ENCODE data around the gene NUDT16L1. TPM values are rescaled to one million over a fixed set of nuclear protein-coding genes. Genes with fewer than 3 reads are reported as not detected.

NUDT16L1 gene
- 26.8 TPM for total RNA-seq (2013)
- polyA plus RNA-seq (10 to 100 TPM; 40.0 to 62.7 (median 41.1) TPM), polyA minus RNA-seq (22.4 and 27.4 TPM in 2 replicates), total RNA-seq (2.2 to 11.5 (median 9.7) reads per million in 11 experiments)

GRCh38 chr16:4693296-4693955 is at the start of gene NUDT16L1:
NUDT16L1 (plus strand) TSS chr16:4693562; CDS start chr16:4693727, 165 bp downstream.
- peak within 1 kb of the TSS; percentile 67 to 97 (median 83) for H3K4me3 ChIP-seq (replicated peaks in 1 of 3; ENCODE audit: low read depth in 2 of 3, low read length in 3 of 3)
- H3K27me3 ChIP-seq (ENCODE audit: control insufficient read depth in 2 of 2, insufficient read depth in 2 of 2, low read length in 2 of 2): no peaks in the 10 kb centered on the region
- H3K27ac ChIP-seq (ENCODE audit: low read depth in 1 of 2, low read length in 2 of 2): peak within 1 kb of the TSS; percentile 61 to 88
- TF ChIP-seq, protein P1, sequence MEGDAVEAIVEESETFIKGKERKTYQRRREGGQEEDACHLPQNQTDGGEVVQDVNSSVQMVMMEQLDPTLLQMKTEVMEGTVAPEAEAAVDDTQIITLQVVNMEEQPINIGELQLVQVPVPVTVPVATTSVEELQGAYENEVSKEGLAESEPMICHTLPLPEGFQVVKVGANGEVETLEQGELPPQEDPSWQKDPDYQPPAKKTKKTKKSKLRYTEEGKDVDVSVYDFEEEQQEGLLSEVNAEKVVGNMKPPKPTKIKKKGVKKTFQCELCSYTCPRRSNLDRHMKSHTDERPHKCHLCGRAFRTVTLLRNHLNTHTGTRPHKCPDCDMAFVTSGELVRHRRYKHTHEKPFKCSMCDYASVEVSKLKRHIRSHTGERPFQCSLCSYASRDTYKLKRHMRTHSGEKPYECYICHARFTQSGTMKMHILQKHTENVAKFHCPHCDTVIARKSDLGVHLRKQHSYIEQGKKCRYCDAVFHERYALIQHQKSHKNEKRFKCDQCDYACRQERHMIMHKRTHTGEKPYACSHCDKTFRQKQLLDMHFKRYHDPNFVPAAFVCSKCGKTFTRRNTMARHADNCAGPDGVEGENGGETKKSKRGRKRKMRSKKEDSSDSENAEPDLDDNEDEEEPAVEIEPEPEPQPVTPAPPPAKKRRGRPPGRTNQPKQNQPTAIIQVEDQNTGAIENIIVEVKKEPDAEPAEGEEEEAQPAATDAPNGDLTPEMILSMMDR (IDR thresholded peaks at IDR 0.05): peak; percentile 27
- Mint-ChIP-seq H3K9me3 (no peaks in the 10 kb centered on the region), H3K27me3 (ENCODE audit: low read depth in 3 of 3) (peaks cover 0 to 1% (median 0%) of the 10 kb centered on the region in 3 donors), H3K4me3 (peak within 1 kb of the TSS; percentile 80 to 86), H3K27ac (peak within 1 kb of the TSS; percentile 78 to 91 (median 88)), H3K36me3 (peaks cover 19 to 50% of the 10 kb centered on the region in 2 donors), H3K4me1 (peaks cover 45% of the 10 kb centered on the region)
- H3K36me3 ChIP-seq (replicated peaks in 1 of 2; ENCODE audit: control insufficient read depth in 1 of 2, insufficient read depth in 2 of 2, low read length in 2 of 2): peaks cover 45 to 46% of the 10 kb centered on the region in 2 donors
- H3K4me2 ChIP-seq (replicated peaks; ENCODE audit: extremely low read depth, low read length, poor library complexity, severe bottlenecking): peak within 1 kb of the TSS; percentile 97
- H3K79me2 ChIP-seq (ENCODE audit: insufficient read depth, low read length): peaks cover 35% of the 10 kb centered on the region
- peaks cover 50 to 63% of the 10 kb centered on the region in 2 donors for H3K4me1 ChIP-seq (ENCODE audit: control insufficient read depth in 1 of 2, insufficient read depth in 2 of 2, low read length in 2 of 2)
- peak within 1 kb of the TSS; percentile 88 for H2AFZ ChIP-seq (ENCODE audit: insufficient read depth, low read depth, low read length, poor library complexity, severe bottlenecking)
- H3K9ac ChIP-seq (ENCODE audit: insufficient read depth, low read length, poor library complexity, severe bottlenecking): peak within 1 kb of the TSS; percentile 90
- H3K9me3 ChIP-seq (replicated peaks in 1 of 2; ENCODE audit: control insufficient read depth in 1 of 2, insufficient read depth in 1 of 2, low read length in 2 of 2): no peaks in the 10 kb centered on the region
- under 1% methylated on average over 91 of the region's 91 CpGs for WGBS (ENCODE audit: insufficient coverage)
- H4K20me1 ChIP-seq (ENCODE audit: insufficient read depth, low read length): peaks cover 34% of the 10 kb centered on the region
- DNase-seq: peak; percentile 92 to 94 (median 94)
- intact Hi-C loops (cut with micrococcal nuclease): loop anchor here (2.0 to 5.0 kb wide), 2 partner anchors 41 to 66 kb away; partner anchors contain the start of genes ANKS3 (in 1 of the 2) and DNAAF8 (in 1 of the 2)

- Mint-ChIP-seq H3K27me3 (ENCODE audit: low read depth in 3 of 3) (no peaks in the 10 kb centered on the region), H3K36me3 (peaks cover 34 to 67% of the 10 kb centered on the region in 2 donors), H3K27ac (peak overlapping the region in 2 of 7 donors; percentile 21 to 66), H3K4me1 (peaks cover 12% of the 10 kb centered on the region), H3K4me3 (no peak overlapping the region), H3K9me3 (no peaks in the 10 kb centered on the region)
- Histone ChIP-seq H4K20me1 (ENCODE audit: insufficient read depth, low read length) (peaks cover 100% of the 10 kb centered on the region), H3K27ac (ENCODE audit: low read depth in 1 of 2, low read length in 2 of 2) (peak overlapping the region in 1 of 2 donors; percentile 14), H3K4me2 (replicated peaks; ENCODE audit: extremely low read depth, low read length, poor library complexity, severe bottlenecking) (no peak overlapping the region), H3K36me3 (replicated peaks in 1 of 2; ENCODE audit: control insufficient read depth in 1 of 2, insufficient read depth in 2 of 2, low read length in 2 of 2) (peaks cover 27 to 62% of the 10 kb centered on the region in 2 donors), H3K79me2 (ENCODE audit: insufficient read depth, low read length) (peaks cover 87% of the 10 kb centered on the region), H3K4me3 (replicated peaks in 1 of 3; ENCODE audit: low read depth in 2 of 3, low read length in 3 of 3) (no peak overlapping the region), H3K9ac (ENCODE audit: insufficient read depth, low read length, poor library complexity, severe bottlenecking) (no peak overlapping the region), H2AFZ (ENCODE audit: insufficient read depth, low read depth, low read length, poor library complexity, severe bottlenecking) (no peak overlapping the region), H3K9me3 (replicated peaks in 1 of 2; ENCODE audit: control insufficient read depth in 1 of 2, insufficient read depth in 1 of 2, low read length in 2 of 2) (peaks cover 0 to 3% of the 10 kb centered on the region in 2 donors), H3K27me3 (ENCODE audit: control insufficient read depth in 2 of 2, insufficient read depth in 2 of 2, low read length in 2 of 2) (no peaks in the 10 kb centered on the region), H3K4me1 (ENCODE audit: control insufficient read depth in 1 of 2, insufficient read depth in 2 of 2, low read length in 2 of 2) (peaks cover 9 to 16% of the 10 kb centered on the region in 2 donors)
- no peak for DNase-seq
- intact Hi-C loops (cut with micrococcal nuclease): no loop called here
- TF ChIP-seq, protein P1 (IDR thresholded peaks at IDR 0.05): no peak
- WGBS (ENCODE audit: insufficient coverage): 97% methylated on average over 17 of the region's 22 CpGs
Observed at GRCh38 chr16:4646773-4647643, 46.4 kb upstream of the NUDT16L1 start.
